Raji (cell line): ENCODE results near the gene DDIT4.

Experiments used
- POLR2A ChIP-seq: IDR thresholded peaks from 2 replicates; pipeline ENCODE4 v1.6.1; 2011; ENCODE audit warnings: low read depth, low read length, control low read depth; ENCODE audit not compliant: insufficient read depth

Gene DDIT4

DNA sequence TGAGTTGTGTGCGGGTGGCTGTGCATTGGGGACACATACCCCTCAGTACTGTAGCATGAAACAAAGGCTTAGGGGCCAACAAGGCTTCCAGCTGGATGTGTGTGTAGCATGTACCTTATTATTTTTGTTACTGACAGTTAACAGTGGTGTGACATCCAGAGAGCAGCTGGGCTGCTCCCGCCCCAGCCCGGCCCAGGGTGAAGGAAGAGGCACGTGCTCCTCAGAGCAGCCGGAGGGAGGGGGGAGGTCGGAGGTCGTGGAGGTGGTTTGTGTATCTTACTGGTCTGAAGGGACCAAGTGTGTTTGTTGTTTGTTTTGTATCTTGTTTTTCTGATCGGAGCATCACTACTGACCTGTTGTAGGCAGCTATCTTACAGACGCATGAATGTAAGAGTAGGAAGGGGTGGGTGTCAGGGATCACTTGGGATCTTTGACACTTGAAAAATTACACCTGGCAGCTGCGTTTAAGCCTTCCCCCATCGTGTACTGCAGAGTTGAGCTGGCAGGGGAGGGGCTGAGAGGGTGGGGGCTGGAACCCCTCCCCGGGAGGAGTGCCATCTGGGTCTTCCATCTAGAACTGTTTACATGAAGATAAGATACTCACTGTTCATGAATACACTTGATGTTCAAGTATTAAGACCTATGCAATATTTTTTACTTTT, 1.8 kb downstream of the DDIT4 start:
- peak; percentile 10 for TF ChIP-seq POLR2A

DNA sequence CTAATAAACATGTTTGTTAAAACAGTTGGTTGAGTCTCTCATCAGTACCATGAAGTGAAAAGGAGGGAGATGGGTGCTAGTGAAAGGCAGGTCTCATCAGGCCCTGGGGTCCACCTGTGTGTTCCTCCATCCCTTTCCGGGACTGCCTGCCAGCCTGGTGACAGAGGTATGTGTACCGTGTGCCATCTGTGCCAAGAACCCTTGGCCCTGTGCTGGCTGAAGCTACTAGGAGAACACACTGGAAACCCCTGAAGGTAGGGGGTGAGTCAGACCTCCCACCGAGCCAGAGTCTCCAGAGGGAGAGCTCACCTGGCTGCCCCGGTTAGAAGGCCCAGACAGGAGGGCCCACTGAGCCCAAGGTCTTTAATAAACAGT, 2.3 kb downstream of the DDIT4 start:
- TF ChIP-seq POLR2A = no peak

DNA sequence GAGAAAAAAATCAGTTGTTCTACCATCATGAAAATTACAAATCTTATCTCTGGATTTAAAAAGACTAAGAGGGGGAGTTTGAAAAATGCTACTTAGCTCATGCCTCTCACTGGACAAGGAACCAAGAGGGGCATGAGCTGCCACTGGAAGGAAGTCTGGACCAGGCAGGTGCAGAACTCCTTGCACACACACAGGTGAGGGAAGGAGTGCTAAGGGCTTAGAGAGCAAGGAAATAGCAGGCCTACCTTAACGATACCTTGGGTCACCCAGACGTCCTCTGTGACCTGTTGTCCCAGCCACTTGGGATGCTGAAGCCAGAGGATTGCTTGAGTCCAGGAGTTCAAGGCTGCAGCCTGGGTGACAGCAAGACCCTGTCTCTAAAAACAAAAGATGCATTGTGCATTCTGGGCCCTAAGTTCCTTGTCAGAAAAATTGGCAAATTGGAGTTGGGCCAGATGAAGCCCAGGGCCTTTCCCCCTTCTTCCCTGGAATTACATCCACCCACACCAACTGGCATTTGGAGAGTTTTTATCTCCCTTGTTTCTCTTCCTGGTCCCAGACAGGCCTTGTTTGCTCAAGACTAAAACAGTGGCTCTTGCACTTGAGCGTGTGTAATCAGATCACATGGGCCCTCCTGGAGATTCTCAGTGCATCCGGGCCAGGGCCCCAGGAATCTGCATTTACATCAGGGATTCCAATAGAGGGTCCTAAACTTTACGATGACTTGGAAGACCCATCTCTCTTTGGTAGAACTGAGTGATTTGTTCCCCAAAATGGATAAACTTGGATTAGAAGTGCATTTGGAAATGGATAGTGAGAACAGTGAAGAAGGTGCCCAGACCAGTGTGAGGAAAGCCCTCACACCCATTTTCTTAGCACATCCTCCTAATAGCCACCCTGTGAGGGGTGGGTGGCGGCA, 3.0 kb downstream of the DDIT4 start:
- TF ChIP-seq POLR2A = peak; percentile 59

DNA sequence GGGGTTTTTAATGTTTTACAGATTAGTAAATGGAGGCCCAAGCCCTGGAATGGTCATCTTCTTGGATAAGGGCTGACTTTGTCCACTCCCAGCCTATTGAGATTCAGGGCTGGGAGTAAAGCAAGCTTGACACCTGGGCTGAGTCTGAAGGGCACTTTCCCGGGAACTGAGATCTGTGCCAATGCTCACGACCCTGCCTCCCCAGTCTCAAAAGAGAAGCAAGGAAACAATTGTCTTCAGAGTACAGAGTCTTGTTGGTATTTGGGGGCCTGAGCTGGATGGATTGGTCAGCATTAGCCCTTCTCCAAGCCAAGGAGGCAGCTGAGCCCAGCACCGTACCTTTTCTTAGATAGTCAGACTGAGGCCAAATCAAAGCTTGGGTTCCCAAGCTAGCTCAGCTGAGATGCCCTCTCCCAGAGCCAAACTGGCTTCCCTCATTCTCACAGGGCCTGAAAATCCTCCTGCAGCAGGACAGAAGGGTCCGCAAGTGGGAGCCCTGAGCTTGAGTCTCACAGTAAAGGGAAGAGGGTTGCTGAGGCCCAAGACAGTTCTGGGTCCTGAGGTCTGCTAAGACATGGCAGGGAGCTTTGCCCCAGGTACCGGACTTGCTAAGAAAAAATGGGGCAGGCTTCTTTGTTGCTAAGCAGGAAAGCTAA, 3.7 kb downstream of the DDIT4 start:
- TF ChIP-seq POLR2A = no peak

DNA sequence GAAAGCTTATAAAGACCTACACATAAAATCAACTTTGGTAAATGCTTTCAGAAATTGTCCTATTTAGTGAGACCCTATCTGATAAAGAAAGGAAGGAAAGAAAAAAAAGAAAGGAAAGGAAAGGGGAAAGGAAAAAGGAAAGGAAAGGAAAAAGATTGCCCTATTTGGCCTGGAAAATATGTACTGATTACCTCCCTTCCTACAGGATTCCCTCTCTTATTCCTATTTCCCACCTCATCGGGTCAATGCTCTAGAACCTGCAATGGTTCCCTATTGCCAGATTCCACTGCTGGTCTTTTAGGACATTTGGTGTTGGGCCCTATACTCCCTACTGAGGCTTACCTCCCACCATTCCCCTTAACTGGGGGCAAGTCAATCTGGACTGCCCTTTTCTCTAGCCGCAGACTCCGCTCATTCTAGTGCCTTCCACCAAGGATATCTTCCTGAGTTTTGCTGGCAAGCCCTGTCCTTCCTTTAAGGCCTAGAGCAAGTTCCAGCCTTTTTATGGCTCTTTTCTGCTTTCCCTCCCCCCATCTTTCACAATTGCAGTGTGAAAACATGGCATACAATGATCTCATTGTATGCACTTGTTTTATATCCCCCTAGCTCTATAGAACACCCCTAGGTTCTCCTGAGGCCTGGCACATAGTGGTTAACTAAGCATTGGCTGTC, 4.4 kb downstream of the DDIT4 start:
- no peak for TF ChIP-seq POLR2A

DNA sequence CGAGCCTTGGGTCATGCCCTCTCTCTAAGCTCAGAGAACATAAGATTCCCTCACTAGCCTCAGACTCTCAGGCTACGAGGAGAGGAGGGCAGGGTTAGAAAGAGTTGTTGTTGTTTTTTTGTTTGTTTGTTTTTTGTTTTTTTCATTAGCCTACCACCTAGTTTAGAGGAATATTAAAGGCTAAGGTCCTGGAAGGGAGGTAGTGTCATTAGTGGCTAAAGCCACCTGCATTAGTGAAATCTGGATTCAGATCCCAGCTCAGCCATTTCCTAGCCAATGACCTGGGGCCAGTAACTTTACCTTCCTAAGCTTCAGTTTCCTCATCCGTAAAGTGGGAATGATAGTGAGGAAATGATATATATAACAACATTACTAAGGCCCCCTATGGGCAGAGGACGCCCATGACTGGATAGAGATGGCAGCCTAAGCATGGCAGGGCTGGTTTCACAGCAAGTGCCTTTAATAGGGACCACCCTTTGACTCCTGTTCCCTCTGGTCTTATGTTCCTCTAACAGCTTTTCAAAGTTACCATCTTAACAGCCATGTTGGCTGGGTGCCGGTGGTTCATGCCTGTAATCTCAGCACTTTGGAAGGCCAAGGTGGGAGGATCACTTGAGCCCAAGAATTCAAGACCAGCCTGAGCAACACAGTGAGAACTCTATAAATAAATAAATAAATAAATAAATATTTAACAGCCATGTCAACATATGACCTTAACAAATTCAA, 5.1 kb downstream of the DDIT4 start:
- TF ChIP-seq POLR2A = no peak

DNA sequence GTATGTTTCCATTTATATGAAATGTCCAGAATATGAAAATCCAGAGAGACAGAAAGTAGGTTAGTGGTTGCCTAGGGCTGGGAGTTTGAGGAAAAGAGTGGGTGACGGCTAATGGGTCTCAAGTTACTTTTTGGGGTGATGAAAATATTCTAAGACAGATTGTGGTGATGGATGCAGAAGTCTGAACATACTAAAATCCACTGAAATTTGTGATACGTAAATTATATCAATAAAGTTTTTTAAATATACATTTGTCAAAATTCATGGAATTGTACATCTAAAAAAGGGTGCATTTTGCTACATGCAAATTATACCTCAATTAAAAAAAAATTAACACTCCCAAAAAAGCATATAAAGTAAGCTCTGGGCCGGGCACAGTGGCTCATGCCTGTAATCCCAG, 9.4 kb downstream of the DDIT4 start:
- no peak for TF ChIP-seq POLR2A

DNA sequence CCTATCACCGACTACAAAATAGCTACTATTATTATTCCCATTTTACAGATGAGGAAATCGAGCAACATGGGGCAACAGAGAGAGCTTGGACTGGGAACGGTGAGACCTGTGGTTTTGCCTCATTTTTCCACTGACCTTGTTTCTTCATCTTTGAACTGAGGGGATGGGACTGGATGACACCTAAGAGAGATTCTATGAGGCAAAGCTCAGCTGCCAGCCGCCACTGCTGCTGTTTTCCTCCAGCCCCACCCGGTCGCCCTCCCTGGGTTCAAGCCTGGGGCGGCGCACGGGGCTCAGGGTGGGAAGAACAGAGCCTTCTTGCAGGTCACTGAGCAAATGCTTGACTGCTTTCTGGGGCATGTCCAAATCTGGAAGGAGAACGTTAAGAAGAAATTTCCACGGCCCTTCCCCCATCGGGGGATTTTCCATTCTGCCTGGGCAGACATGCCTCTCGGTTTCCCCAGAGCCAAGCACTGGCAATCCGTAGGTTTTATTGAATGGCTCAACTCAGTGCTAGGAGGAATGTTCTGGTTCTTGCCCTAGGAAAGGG, 12.3 kb downstream of the DDIT4 start:
- TF ChIP-seq POLR2A = no peak

DNA sequence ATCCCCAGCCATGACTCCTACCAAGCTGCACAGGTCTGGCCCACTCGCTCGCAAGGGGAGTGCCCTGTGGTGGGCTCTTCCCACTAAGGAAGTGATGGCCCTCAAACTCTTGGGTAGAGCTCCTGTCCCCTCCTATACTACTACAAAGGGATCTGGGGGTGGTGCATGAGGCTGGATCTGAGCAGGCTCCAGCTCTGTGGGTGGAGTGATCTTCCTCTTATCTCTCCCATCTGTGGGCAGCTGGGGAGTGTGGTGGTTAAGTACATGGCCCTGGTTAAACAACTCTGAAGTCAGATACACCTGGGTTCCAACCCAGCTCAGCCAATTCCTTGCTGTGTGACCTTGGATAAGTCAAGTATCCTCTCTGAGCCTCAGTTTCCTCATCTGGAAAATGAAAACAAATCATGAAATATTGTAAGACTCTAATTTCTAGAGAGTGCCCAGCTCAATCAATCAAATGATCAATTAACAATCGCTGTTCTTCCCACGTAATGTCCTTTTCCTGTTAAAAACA, 17.4 kb downstream of the DDIT4 start:
- no peak for TF ChIP-seq POLR2A

DNA sequence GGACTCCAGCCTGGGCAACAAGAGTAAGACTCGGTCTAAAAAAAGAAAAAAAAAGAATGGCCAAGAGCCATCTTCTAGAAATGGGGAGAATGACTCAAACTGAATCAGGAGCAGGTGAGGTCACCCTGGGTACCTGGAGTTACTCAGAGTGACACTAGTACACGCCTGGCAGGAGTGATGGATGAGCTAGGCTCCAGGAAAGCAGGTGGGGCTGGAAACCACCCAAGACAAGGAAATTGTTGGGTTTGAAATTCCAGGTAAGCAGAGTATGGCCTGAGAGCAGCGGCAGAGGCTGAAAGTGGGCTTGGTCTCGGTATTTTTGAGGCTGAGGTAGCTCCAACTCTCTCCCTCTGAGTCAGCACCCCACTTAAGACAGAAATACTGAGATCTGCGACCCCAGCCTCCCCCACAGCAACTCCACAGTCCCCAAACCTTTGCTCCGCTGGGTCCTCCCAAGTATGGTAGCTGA, 18.5 kb downstream of the DDIT4 start:
- TF ChIP-seq POLR2A = no peak

DNA sequence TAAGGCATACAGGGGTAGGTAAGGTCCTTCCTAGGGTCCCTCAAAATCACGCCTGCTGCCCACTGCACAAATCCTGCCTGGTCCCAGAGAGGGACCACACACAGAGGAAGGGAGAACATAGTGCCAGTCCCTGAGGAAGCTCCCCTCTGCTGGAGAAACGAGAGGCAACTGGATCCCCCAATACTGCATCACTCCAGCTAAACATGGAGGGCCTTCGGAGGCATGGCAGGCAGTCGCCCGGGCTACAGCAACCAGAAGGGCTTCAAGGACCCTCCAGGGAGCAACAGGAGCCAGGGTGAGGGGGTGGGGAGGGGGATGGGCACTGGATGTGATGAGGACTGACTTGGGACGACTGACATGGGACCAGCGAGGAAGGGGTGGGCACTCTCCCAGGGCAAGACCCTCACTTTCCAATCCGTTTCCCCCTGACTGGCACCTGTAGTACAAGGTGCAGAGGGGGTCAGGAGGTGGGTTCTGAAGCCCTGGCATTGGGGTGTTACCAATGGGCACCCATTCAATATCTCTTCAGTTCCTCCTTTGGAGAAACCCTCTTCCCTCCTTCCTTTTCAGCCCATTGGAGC, 21.7 kb downstream of the DDIT4 start:
- no peak for TF ChIP-seq POLR2A

DNA sequence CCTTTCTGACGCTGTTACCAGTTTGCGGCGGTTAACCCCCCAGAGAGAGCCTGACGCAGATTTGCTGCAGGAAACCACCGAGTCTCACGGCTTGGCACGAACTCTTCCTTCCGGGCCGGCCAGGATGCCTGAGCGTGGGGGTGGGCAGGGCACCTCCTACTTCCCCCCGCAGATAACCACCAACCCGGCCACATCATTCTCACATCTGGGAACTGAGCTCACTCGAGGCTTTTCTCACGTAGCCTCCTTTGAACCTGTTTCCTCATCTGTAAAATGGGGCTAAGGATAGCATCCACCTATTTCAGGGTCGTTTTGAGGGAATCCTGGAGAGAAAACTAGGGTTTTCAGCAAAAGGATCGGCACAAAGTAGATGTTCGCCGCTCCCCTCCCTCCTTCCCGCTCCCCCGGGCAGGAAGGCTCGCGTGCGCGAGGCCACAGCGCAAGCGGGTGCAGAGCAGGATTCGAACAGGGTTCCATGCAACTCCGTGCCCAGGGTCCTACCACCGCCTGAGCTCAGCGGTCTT, 23.6 kb downstream of the DDIT4 start:
- TF ChIP-seq POLR2A = peak; percentile 75

DNA sequence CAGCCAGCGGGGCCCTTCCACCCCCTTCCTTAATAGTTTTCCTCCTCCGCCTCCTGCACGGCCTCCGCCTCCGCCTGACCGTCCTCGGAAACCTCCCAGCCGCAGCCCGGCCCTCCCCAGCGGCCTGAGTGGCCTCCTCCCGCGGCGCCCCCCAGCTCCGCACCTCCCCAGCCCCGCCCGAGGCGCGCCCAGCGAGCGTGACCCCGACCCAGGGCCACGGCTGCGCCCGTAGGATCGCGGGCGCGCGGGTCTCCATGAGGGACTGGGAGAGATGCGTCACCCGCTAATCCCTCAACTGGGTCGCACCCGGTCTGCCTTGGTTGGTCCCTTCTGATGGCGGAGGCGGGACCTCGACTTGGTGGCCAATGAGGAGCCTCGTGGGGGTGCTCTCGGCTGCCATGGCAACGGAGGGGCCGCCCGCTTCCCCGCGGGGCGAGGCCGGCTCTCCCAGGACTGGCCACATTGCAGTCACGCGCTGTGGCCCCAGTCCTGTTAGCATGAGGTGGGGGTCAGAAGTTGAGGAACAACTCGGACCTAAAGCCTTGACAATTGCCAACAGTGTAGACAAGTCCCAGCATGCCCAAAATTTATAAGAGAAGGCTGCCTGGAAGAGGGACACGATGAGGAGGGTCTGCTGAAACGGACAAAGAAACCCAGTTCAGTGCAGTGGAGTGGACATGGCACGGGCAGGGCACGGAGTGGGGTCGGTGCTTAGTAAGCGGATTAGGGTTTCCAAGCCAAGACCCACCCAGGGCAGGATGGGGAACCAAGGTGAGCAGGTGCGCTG, 24.3 kb downstream of the DDIT4 start:
- peak; percentile 70 for TF ChIP-seq POLR2A
